Mesendoderm (in vitro differentiated cells): Measurements from ENCODE around the gene ARF3.

Experiments used
- DNase-seq: peaks from one replicate; pipeline ENCODE4 v3.0.0; 2013
- H2AK5ac ChIP-seq: 2 replicates; pipeline ENCODE4 v1.6.1; 2013; ENCODE audit warnings: low read length, inconsistent platforms
- H2BK120ac ChIP-seq: 2 replicates; pipeline ENCODE4 v1.6.1; 2013; ENCODE audit warnings: low read depth, mild to moderate bottlenecking, low read length, moderate library complexity, mixed read lengths
- H2BK15ac ChIP-seq: replicated peaks from 2 replicates; pipeline ENCODE4 v1.6.1; 2013; ENCODE audit warnings: low read depth, mild to moderate bottlenecking, moderate library complexity
- H2BK5ac ChIP-seq: 2 replicates; pipeline ENCODE4 v1.6.1; 2013; ENCODE audit warnings: low read length, inconsistent platforms
- H3K18ac ChIP-seq: 2 replicates; pipeline ENCODE4 v1.6.1; 2013; ENCODE audit warnings: mild to moderate bottlenecking, low read length, mixed read lengths
- H3K23ac ChIP-seq: one replicate; pipeline ENCODE4 v1.6.1; 2013; ENCODE audit warnings: low read length
- H3K27ac ChIP-seq: 2 replicates; pipeline ENCODE4 v1.5.1; 2013; ENCODE audit warnings: low read depth, mild to moderate bottlenecking, inconsistent platforms, low read length, moderate library complexity
- H3K27me3 ChIP-seq: 2 replicates; pipeline ENCODE4 v1.6.1; 2013; ENCODE audit warnings: low read length, control low read depth, mild to moderate bottlenecking, inconsistent platforms; ENCODE audit not compliant: insufficient read depth, poor library complexity
- H3K36me3 ChIP-seq: 2 replicates; pipeline ENCODE4 v1.6.1; 2013; ENCODE audit warnings: low read length, inconsistent platforms; ENCODE audit not compliant: control insufficient read depth, insufficient read depth
- H3K4ac ChIP-seq: one replicate; pipeline ENCODE4 v1.6.1; 2013; ENCODE audit warnings: low read depth, mild to moderate bottlenecking, low read length, moderate library complexity
- H3K4me1 ChIP-seq: 2 replicates; pipeline ENCODE4 v1.6.1; 2013; ENCODE audit warnings: low read depth, low read length, inconsistent platforms; ENCODE audit not compliant: control insufficient read depth
- H3K4me2 ChIP-seq: 2 replicates; pipeline ENCODE4 v1.6.1; 2013; ENCODE audit warnings: low read length
- H3K4me3 ChIP-seq: 2 replicates; pipeline ENCODE4 v1.5.1; 2013; ENCODE audit warnings: mild to moderate bottlenecking, low read length
- H3K56ac ChIP-seq: one replicate; pipeline ENCODE4 v1.6.1; 2013; ENCODE audit warnings: low read length
- H3K79me1 ChIP-seq: 2 replicates; pipeline ENCODE4 v1.6.1; 2013; ENCODE audit warnings: low read length, inconsistent platforms
- H3K79me2 ChIP-seq: 2 replicates; pipeline ENCODE4 v1.6.1; 2013; ENCODE audit warnings: mild to moderate bottlenecking, low read length; ENCODE audit not compliant: control insufficient read depth, insufficient read depth
- H3K9ac ChIP-seq: 2 replicates; pipeline ENCODE4 v1.6.1; 2013; ENCODE audit warnings: low read length, inconsistent platforms
- H4K5ac ChIP-seq: one replicate; pipeline ENCODE4 v1.6.1; 2013; ENCODE audit warnings: low read length
- H4K8ac ChIP-seq: one replicate; pipeline ENCODE4 v1.6.1; 2013; ENCODE audit warnings: low read depth, mild to moderate bottlenecking, control low read depth, low read length, moderate library complexity
- WGBS: extraction: QIAGEN DNeasy Blood & Tissue Kit; methylation state at CpG from one replicate; pipeline ENCODE4 v1.1.7; 2013; ENCODE audit warnings: low lambda C conversion rate, missing lambda C conversion rate; ENCODE audit not compliant: insufficient coverage; ENCODE audit errors: extremely low coverage; 5-methylcytosine and 5-hydroxymethylcytosine counted together

The ARF3 gene

GRCh38 chr12:48990552-48990951, 33.3 kb upstream of the ARF3 start:
- H3K4ac ChIP-seq, result no peak overlapping the region
- no peak overlapping the region for H3K27ac ChIP-seq
- H3K4me3 ChIP-seq, result no peak overlapping the region
- no peaks in the 10 kb centered on the region for H3K79me1 ChIP-seq
- no peak overlapping the region for H3K56ac ChIP-seq
- H4K5ac ChIP-seq, result peak overlapping the region; percentile 12
- H2BK5ac ChIP-seq, result no peak overlapping the region
- no peak overlapping the region for H2BK15ac ChIP-seq
- no peaks in the 10 kb centered on the region for H3K36me3 ChIP-seq
- DNase-seq, result no peak
- H3K79me2 ChIP-seq, result no peaks in the 10 kb centered on the region
- H3K23ac ChIP-seq, result no peak overlapping the region
- no peak overlapping the region for H3K18ac ChIP-seq
- no peak overlapping the region for H3K4me2 ChIP-seq
- H3K4me1 ChIP-seq, result peaks cover 13% of the 10 kb centered on the region
- H3K27me3 ChIP-seq, result peaks cover 9% of the 10 kb centered on the region
- H2AK5ac ChIP-seq, result no peak overlapping the region
- H3K9ac ChIP-seq, result no peak overlapping the region
- H2BK120ac ChIP-seq, result no peak overlapping the region
- no peak overlapping the region for H4K8ac ChIP-seq

- no peak overlapping the region for H3K27ac ChIP-seq
- peak; percentile 79 for DNase-seq
- no peak overlapping the region for H2AK5ac ChIP-seq
- no peak overlapping the region for H4K5ac ChIP-seq
- H3K4me2 ChIP-seq, result no peak overlapping the region
- H3K36me3 ChIP-seq, result no peaks in the 10 kb centered on the region
- no peaks in the 10 kb centered on the region for H3K79me1 ChIP-seq
- H2BK15ac ChIP-seq, result no peak overlapping the region
- H3K4me3 ChIP-seq, result no peak overlapping the region
- H3K9ac ChIP-seq, result no peak overlapping the region
- no peak overlapping the region for H4K8ac ChIP-seq
- no peaks in the 10 kb centered on the region for H3K79me2 ChIP-seq
- H3K18ac ChIP-seq, result no peak overlapping the region
- H3K4ac ChIP-seq, result no peak overlapping the region
- H2BK5ac ChIP-seq, result no peak overlapping the region
- H3K27me3 ChIP-seq, result peaks cover 21% of the 10 kb centered on the region
- H3K56ac ChIP-seq, result no peak overlapping the region
- no peak overlapping the region for H3K23ac ChIP-seq
- H2BK120ac ChIP-seq, result no peak overlapping the region
- H3K4me1 ChIP-seq, result peaks cover 6% of the 10 kb centered on the region
- WGBS, result no CpG with 5 or more reads among the region's 16 CpGs
Measured at GRCh38 chr12:48988030-48988649, 30.9 kb upstream of the ARF3 start.

- Histone ChIP-seq H2BK5ac (no peak overlapping the region), H3K9ac (no peak overlapping the region), H3K23ac (no peak overlapping the region), H2BK120ac (no peak overlapping the region), H4K5ac (no peak overlapping the region), H3K79me1 (no peaks in the 10 kb centered on the region), H3K4me1 (peaks cover 6% of the 10 kb centered on the region), H3K18ac (no peak overlapping the region), H2AK5ac (no peak overlapping the region), H3K36me3 (no peaks in the 10 kb centered on the region), H4K8ac (no peak overlapping the region), H3K79me2 (no peaks in the 10 kb centered on the region), H3K4me3 (no peak overlapping the region), H3K27me3 (peaks cover 32% of the 10 kb centered on the region), H3K56ac (no peak overlapping the region), H2BK15ac (no peak overlapping the region), H3K4ac (no peak overlapping the region), H3K27ac (no peak overlapping the region), H3K4me2 (no peak overlapping the region)
- WGBS, result no CpG with 5 or more reads among the region's 23 CpGs
- DNase-seq, result no peak
Measured at GRCh38 chr12:48986720-48987291, 29.5 kb upstream of the ARF3 start.

- Histone ChIP-seq H3K27ac (no peak overlapping the region), H2BK120ac (no peak overlapping the region), H3K56ac (no peak overlapping the region), H3K79me2 (no peaks in the 10 kb centered on the region), H3K23ac (no peak overlapping the region), H3K79me1 (no peaks in the 10 kb centered on the region), H3K4me3 (no peak overlapping the region), H4K8ac (no peak overlapping the region), H2BK5ac (no peak overlapping the region), H3K18ac (no peak overlapping the region), H3K36me3 (no peaks in the 10 kb centered on the region), H2BK15ac (no peak overlapping the region), H3K27me3 (peaks cover 41% of the 10 kb centered on the region), H3K4me1 (peaks cover 2% of the 10 kb centered on the region), H3K4me2 (no peak overlapping the region), H2AK5ac (no peak overlapping the region), H3K9ac (no peak overlapping the region), H4K5ac (no peak overlapping the region), H3K4ac (no peak overlapping the region)
- no peak for DNase-seq
- WGBS, result no CpG with 5 or more reads among the region's 2 CpGs
Measured at GRCh38 chr12:48985901-48986300, 28.6 kb upstream of the ARF3 start.

DNA sequence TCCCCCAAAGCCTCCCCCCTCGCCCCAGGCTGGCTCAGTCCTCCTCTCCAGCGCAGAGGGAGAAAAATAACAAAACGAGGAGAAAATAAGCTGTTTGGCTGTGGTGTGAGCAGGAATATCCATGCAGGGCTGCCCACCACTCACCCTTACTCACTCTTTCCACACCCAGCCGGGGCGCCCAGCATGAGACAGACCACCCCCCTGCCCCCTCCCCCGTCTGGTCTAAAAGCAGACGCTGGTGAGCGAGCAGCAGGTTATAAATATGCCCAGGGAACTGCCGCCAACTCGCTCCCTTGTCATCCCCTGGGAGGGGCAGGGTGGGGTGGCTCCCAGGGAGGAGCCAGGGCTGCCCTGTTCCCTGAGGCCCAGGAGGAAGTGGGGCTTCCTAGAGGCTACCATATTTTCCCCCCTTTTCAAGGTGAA, 28.2 kb upstream of the ARF3 start:
- DNase-seq, result no peak
- no peaks in the 10 kb centered on the region for H3K79me1 ChIP-seq
- no peak overlapping the region for H3K56ac ChIP-seq
- H3K27me3 ChIP-seq, result peaks cover 44% of the 10 kb centered on the region
- no peak overlapping the region for H2AK5ac ChIP-seq
- H2BK15ac ChIP-seq, result no peak overlapping the region
- no peaks in the 10 kb centered on the region for H3K4me1 ChIP-seq
- H3K4me2 ChIP-seq, result no peak overlapping the region
- no peak overlapping the region for H3K18ac ChIP-seq
- H4K5ac ChIP-seq, result no peak overlapping the region
- H4K8ac ChIP-seq, result no peak overlapping the region
- H3K79me2 ChIP-seq, result no peaks in the 10 kb centered on the region
- H3K9ac ChIP-seq, result no peak overlapping the region
- no peak overlapping the region for H3K23ac ChIP-seq
- H3K36me3 ChIP-seq, result no peaks in the 10 kb centered on the region
- H3K4me3 ChIP-seq, result no peak overlapping the region
- whole genome bisulfite sequencing, result no CpG with 5 or more reads among the region's 10 CpGs
- H2BK120ac ChIP-seq, result no peak overlapping the region
- H2BK5ac ChIP-seq, result no peak overlapping the region
- H3K27ac ChIP-seq, result no peak overlapping the region
- H3K4ac ChIP-seq, result no peak overlapping the region
